GM21528 (cell line): ENCODE measurements around the gene PIWIL1.

ENCODE experiments used
- ATAC-seq: cut with Tn5 transposase; IDR thresholded peaks from one replicate; pipeline ENCODE4 v1.9.1; 2021; ENCODE audit warnings: mild to moderate bottlenecking, moderate library complexity; ENCODE audit not compliant: unreplicated experiment, low FRiP score

Gene PIWIL1

GRCh38 chr12:130335517-130336392 lies 1.9 kb upstream of the PIWIL1 start:
- no peak for ATAC-seq

- ATAC-seq = no peak
These were observed 782 bp upstream of the PIWIL1 start for GRCh38 chr12:130336723-130337487.

DNA sequence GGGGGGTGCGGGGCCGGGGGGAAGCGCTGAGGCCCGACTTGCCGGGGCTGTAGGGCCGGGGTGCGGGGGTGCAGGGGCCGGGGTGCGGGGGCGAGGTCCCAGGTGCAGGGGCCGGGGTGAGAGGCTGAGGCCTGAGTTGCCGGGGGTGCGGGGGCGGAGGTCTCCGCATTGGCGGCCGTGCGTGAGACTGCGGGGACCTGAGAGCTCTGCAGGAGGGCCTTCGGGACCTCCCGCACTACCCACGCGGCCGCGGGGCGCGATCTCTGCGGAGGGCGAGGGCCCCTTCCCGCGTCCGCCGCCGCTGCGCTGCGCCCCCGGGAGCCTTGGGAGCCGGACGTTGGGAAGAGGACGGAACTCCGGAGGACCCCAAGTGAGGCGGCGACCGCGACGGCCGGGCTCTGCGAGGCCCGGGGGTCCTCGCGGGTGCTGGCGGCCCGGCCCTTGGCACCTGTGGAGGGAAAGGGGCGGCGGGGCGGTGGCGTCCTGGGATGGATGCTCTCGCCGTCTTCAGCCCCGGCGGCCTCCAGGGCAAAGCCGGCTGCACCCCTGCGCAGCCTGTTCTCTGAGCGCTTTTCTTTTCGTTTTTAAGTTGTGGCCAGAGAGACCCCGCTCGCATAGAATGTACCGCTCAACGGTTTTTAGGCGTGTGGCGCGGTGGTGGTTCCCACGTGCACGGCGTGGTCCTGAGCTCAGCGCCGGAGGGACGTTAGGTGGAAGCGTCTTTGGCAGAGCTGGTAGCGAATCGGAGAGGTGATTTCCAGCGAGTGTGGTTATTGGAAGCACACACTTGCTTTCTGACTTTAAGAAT lies 1.3 kb downstream of the PIWIL1 start:
- no peak for ATAC-seq

GRCh38 chr12:130339951-130340350 lies 2.3 kb downstream of the PIWIL1 start:
- no peak for ATAC-seq

GRCh38 chr12:130342442-130342841 lies 4.8 kb downstream of the PIWIL1 start:
- no peak for ATAC-seq

- ATAC-seq = no peak
These were observed 5.2 kb downstream of the PIWIL1 start for GRCh38 chr12:130342842-130343241.

- no peak for ATAC-seq
These were observed 6.8 kb downstream of the PIWIL1 start for GRCh38 chr12:130344529-130344928.

DNA sequence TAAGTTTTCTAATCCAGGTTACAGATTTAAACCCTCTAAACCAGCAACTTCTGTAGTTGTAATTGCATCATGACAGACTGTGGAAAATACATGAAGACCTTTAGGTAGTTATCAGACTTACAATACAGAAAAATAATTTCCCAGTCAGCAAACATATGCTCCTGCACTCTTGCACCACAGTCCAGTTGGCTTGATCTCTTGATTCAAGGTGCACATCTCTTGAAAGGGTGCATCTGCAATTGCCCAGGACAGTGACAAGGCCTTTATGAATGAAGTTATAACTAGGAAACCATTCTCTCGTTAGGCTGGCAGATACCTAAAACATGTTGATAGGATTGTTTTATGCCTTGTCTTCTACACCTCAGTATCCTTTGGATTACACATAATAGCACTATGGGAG lies 7.6 kb downstream of the PIWIL1 start:
- no peak for ATAC-seq

- no peak for ATAC-seq
These were observed 9.9 kb downstream of the PIWIL1 start for GRCh38 chr12:130347588-130347987.

DNA sequence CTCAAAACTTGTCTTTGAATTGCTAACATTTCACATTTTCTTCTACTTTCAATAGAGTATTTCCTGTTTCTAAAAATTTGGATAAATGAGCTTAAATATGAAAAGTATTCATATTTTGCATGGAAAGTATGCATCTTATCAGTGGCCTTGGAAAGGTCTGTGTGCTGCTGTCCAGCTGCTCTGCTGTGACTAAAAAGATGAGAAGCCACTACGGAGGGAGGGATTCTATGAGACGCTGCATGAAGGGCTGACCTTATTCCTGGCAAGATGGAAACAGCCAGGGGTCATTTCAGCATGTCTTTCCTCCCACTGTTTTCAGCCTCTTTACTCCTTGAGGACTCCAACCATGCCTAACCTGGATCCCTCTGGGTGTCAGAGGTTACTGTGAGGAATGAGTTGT lies 13.0 kb downstream of the PIWIL1 start:
- ATAC-seq = no peak

GRCh38 chr12:130351326-130351725 lies 13.6 kb downstream of the PIWIL1 start:
- no peak for ATAC-seq

GRCh38 chr12:130353081-130353480 lies 15.4 kb downstream of the PIWIL1 start:
- ATAC-seq = no peak

GRCh38 chr12:130354407-130354806 lies 16.7 kb downstream of the PIWIL1 start:
- no peak for ATAC-seq

- no peak for ATAC-seq
These were observed 18.5 kb downstream of the PIWIL1 start for GRCh38 chr12:130356222-130356621.

DNA sequence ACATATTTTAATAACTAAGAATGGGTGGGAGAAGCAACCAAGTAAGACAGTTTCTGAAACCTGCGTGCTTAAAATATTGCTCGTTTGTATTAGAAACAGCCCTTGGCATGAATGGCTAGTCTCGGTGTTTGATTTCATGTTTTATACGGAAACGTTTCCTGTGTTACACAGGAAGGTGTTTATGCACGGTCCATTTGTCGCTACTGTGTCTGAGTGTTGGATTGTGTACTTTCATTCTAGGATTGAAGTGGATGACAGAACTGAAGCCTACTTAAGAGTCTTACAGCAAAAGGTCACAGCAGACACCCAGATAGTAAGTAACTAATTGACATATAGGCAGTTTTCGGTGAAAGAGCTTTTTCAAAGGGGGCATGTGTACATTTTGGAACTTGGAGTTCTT lies 19.6 kb downstream of the PIWIL1 start:
- ATAC-seq = no peak

- no peak for ATAC-seq
These were observed 20.1 kb downstream of the PIWIL1 start for GRCh38 chr12:130357729-130358330.

- no peak for ATAC-seq
These were observed 24.4 kb downstream of the PIWIL1 start for GRCh38 chr12:130362060-130362459.

DNA sequence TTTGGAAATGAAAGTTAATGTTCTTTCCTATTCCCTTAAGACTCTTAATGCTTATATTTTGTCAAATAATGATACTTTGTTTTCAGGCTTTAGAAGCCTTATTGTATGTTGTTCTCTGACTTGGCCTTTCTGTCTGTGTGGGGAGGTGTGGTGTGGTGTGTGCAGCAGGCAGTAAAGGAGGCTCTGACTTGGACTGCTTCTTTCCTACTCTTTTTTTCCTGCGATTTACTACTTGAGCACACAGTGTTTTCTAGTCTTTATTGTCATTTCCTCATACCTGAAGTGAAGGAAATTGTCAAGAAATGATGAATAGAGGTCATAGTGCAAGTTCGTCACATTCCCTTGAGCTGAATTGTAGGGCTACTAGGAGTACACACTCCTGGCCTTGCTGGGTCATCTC lies 26.9 kb downstream of the PIWIL1 start:
- ATAC-seq = no peak

DNA sequence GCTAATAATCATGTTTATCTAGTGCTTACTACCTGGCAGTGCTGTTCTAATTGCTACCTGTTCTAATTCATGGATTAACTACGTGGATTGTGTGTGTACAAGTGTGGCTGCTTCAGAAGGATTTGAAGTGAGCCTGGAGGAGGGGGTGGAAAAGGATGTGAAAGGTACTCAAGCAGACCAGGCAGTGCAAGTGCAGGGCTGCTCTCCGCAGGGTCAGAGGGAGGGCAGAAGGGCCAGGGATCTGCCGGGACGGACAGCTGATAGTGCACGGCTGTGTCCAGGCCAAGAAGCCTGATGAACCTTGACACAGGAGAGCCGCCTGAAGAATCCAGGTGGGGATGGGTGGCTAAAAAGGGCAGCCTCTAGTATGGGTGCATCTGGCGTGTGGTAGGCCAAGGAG lies 28.5 kb downstream of the PIWIL1 start:
- ATAC-seq = no peak

DNA sequence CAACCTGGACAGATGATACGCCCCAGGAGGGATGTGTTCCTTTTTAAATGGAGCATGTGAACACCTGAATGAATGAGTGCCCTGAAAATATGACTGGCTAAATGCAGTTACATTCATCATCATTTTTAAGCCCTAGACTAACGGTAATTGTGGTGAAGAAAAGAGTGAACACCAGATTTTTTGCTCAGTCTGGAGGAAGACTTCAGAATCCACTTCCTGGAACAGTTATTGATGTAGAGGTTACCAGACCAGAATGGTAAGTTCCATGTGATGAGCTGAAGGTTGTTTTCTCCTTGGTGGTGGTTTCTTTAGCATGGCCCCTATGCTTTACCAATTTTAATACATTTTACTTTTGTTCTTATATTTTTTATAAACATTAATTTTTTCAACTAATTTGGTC lies 29.3 kb downstream of the PIWIL1 start:
- no peak for ATAC-seq

- ATAC-seq = no peak
These were observed 29.8 kb downstream of the PIWIL1 start for GRCh38 chr12:130367523-130367922.
